ENCODE data around the gene TMEM108.

The TMEM108 gene

GRCh38 chr3:133268726-133269134 lies 230.5 kb downstream of the TMEM108 start:
- no peak for DNase-seq (ENCODE audit: low read depth, low spot score)
- H3K27ac ChIP-seq = no peak overlapping the region

- H3K27ac ChIP-seq = no peak overlapping the region
- no peak for DNase-seq (ENCODE audit: low read depth, low spot score)
These were observed 231.2 kb downstream of the TMEM108 start for GRCh38 chr3:133269393-133269792.

- no peak for DNase-seq (ENCODE audit: low read depth, low spot score)
- H3K27ac ChIP-seq = no peak overlapping the region
These were observed 232.4 kb downstream of the TMEM108 start for GRCh38 chr3:133270631-133271030.

GRCh38 chr3:133271042-133271441 lies 232.9 kb downstream of the TMEM108 start:
- no peak overlapping the region for H3K27ac ChIP-seq
- no peak for DNase-seq (ENCODE audit: low read depth, low spot score)

GRCh38 chr3:133271539-133271938 lies 233.3 kb downstream of the TMEM108 start:
- DNase-seq (ENCODE audit: low read depth, low spot score) = no peak
- H3K27ac ChIP-seq = no peak overlapping the region

- no peak overlapping the region for H3K27ac ChIP-seq
- DNase-seq (ENCODE audit: low read depth, low spot score) = no peak
These were observed 235.2 kb downstream of the TMEM108 start for GRCh38 chr3:133273346-133273745.

DNA sequence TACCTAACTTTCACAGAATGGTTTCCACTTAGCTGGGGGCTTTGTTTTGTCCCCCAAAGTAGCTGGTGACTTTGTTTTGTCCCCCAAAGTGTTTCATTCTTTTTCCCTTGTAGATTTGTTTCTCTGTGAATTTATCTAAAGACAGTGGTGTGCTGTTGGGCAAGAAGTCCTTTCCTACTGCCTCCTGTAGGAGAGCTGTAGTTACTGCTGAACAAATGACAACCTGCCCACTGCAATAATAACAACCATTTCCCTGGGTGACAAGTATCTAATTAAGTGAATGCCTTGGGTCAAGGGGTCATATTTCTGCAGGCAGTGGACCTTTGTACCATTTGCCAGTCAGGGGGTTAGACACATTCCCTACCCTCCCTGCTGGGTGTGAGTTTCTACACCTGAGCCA lies 236.3 kb downstream of the TMEM108 start:
- DNase-seq (ENCODE audit: low read depth, low spot score) = no peak
- H3K27ac ChIP-seq = no peak overlapping the region

DNA sequence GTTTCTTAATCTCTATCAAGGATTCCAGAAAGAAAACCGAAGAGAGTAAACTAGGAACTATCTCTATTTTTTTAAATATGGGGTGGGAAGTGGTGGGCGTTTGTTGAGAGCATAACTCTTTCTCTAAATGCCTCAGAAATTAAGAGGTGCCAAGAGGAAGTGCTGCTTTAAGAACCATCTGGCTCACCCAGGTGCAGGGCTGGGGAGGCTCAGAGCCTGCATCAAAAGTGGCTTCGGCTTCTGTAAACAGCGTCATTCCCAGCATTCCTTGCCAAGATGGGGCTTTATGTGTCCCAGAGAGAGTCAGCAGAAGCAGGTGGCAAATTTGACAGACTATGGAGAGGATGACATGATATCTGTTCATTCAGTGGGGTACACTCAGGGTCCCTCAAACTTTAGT lies 238.4 kb downstream of the TMEM108 start:
- no peak overlapping the region for H3K27ac ChIP-seq
- DNase-seq (ENCODE audit: low read depth, low spot score) = no peak

DNA sequence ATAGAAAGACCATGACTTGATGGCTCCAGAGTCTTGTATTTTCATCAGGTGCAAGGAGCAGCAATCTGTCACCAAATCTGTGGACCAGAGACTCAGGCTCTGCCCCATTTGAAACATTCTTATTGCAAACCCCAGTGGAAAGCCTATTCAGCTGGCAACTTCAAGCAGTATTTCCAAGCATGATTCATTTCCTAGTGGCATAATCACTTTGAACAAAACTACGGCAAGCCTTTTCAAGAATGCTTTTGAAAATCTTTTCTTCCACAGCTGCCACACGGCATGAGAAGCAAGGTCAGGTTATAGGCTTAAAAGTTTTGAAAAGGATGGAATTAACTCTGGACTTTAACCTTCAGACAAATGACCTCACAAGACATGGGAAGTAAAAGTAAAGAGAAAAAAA lies 239.6 kb downstream of the TMEM108 start:
- H3K27ac ChIP-seq = peak overlapping the region; percentile 53
- no peak for DNase-seq (ENCODE audit: low read depth, low spot score)

GRCh38 chr3:133278260-133279043 lies 240.3 kb downstream of the TMEM108 start:
- no peak for DNase-seq (ENCODE audit: low read depth, low spot score)
- peak overlapping the region; percentile 53 for H3K27ac ChIP-seq

GRCh38 chr3:133280586-133280985 lies 242.4 kb downstream of the TMEM108 start:
- no peak overlapping the region for H3K27ac ChIP-seq
- no peak for DNase-seq (ENCODE audit: low read depth, low spot score)

GRCh38 chr3:133282236-133282635 lies 244.0 kb downstream of the TMEM108 start:
- no peak for DNase-seq (ENCODE audit: low read depth, low spot score)
- H3K27ac ChIP-seq = no peak overlapping the region

- DNase-seq (ENCODE audit: low read depth, low spot score) = no peak
- H3K27ac ChIP-seq = no peak overlapping the region
These were observed 246.0 kb downstream of the TMEM108 start for GRCh38 chr3:133283958-133284807.

- DNase-seq (ENCODE audit: low read depth, low spot score) = no peak
- H3K27ac ChIP-seq = no peak overlapping the region
These were observed 251.1 kb downstream of the TMEM108 start for GRCh38 chr3:133289322-133289721.

DNA sequence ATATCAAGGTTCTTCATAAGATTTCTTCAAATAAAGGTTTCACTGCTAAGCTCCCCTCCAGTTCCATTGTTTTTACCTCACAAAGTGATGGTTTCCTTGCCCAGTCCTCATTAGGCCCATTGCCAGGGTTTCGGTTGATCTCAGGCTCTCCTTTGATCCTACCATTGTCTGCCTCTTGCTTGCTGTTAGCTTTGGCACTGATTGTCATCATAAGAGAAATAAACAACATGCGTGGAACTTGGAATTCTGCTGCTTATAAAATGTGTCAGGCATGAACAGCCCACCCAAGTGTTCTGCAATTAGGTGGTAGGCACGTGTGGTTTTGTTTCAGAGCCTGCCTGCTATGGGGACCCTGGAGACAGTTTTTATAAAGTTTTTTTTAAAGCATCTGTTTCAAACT lies 254.1 kb downstream of the TMEM108 start:
- no peak for DNase-seq (ENCODE audit: low read depth, low spot score)
- no peak overlapping the region for H3K27ac ChIP-seq

DNA sequence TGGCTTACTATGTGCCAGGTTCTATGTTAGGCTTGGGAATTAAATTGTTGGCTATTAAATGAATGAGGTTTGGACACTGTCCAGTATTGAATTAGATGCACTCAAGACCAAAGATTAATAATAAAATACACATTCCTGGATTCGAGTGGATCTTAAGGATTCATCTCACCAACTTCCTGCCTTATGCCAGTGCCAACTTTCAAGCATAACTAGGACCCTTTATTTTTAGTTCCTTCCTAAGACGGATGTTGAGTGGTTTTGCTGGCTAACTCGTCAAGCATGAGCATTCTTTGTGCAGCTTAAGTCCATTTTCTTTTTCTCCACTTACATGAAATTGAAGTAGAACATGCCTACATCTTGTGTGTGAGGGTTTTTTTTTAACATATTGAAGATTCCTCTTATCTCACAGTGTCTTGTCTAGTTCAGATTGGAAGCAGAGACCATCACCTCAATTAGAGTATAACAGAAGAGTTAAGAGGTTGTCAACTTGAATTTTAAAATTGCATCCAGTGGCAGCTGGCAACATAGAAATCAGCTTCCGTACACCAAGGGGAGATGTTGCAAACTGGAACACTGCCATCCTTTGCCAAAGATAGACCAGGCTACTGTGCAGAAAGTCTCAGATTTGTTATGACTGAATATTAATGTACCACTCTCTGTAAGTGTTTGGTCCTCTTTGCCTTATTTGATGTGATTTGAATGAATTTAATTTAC lies 255.4 kb downstream of the TMEM108 start:
- DNase-seq (ENCODE audit: low read depth, low spot score) = no peak
- H3K27ac ChIP-seq = no peak overlapping the region

DNA sequence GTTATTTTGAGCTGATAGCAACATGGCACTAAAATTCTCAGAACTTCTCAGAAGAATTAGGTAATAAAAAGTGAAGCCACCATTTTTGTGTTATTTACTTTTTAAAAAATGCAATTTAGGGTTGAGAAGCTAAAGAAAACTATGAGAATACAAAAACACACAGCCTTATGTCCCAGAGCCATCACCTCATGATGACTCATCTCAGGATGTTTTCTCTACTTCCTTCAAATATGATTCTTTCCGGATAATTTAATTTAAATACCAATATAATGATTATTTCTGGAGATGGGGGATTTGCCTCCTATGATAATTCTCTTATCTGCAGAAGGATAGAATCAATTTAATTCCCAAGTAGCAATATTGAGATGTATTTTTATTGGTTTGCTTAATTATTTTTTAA lies 256.1 kb downstream of the TMEM108 start:
- no peak for DNase-seq (ENCODE audit: low read depth, low spot score)
- no peak overlapping the region for H3K27ac ChIP-seq

DNA sequence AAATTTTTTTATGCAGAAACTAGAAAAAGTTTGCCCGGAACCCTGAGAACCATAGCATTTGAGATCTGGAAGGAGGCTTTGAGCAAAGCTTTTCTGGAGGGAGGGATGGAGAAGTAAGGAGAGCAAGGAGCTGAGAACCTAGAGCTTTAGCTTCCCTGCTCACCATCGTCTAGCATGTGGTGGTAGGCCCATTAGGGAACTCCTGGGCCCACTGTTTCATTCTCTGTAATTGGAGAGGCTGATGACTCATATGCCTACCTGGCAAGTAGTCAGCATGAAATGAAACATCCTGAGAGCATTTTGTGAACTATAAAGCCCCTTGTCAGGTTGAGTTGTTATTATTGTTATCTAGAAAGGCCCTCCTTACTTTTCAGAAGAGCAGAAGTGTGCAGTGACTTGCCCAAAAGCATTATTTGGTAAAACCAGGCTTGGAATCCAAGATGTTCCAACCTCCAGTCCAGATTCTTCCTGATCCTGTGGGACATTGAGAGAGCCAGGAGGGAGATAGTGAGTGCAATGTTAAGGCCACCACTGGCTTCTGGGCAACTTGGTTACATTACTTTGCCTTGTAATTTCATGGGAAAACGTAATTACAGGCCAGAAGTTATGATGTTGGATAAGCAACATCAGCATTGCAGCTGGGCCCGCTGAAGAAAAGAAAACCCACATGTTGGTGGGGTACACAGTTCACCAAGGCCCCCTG lies 257.2 kb downstream of the TMEM108 start:
- no peak overlapping the region for H3K27ac ChIP-seq
- DNase-seq (ENCODE audit: low read depth, low spot score) = peak; percentile 12

GRCh38 chr3:133295944-133296917 lies 258.0 kb downstream of the TMEM108 start:
- no peak for DNase-seq (ENCODE audit: low read depth, low spot score)
- H3K27ac ChIP-seq = no peak overlapping the region
